NCI-H82 (cell line): ENCODE results near the gene LRRC7.

ENCODE experiments used
- DNase-seq: peaks from one replicate; lab custom pipeline; 2025; lab: John Stamatoyannopoulos, UW

LRRC7 gene

GRCh38 chr1:70092526-70092925 is 524.8 kb downstream of the LRRC7 start:
- no peak for DNase-seq

GRCh38 chr1:70093250-70093975 is 525.7 kb downstream of the LRRC7 start:
- no peak for DNase-seq

GRCh38 chr1:70101231-70101630 is 533.5 kb downstream of the LRRC7 start:
- no peak for DNase-seq

- DNase-seq, result no peak
These were observed 534.1 kb downstream of the LRRC7 start for GRCh38 chr1:70101774-70102173.

- DNase-seq, result no peak
These were observed 536.0 kb downstream of the LRRC7 start for GRCh38 chr1:70103770-70104169.

- no peak for DNase-seq
These were observed 541.5 kb downstream of the LRRC7 start for GRCh38 chr1:70109241-70109640.

GRCh38 chr1:70112838-70113237 is 545.1 kb downstream of the LRRC7 start:
- DNase-seq, result peak; percentile 9

GRCh38 chr1:70115315-70115714 is 547.6 kb downstream of the LRRC7 start:
- no peak for DNase-seq

- DNase-seq, result peak; percentile 31
These were observed 549.3 kb downstream of the LRRC7 start for GRCh38 chr1:70117046-70117445.

- DNase-seq, result peak; percentile 92
These were observed 566.4 kb downstream of the LRRC7 start for GRCh38 chr1:70134148-70134547.

GRCh38 chr1:70140343-70140742 is 572.6 kb downstream of the LRRC7 start:
- DNase-seq, result no peak

GRCh38 chr1:70140894-70141293 is 573.2 kb downstream of the LRRC7 start:
- peak; percentile 49 for DNase-seq

GRCh38 chr1:70142075-70142474 is 574.4 kb downstream of the LRRC7 start:
- no peak for DNase-seq

- DNase-seq, result peak; percentile 46
These were observed 575.4 kb downstream of the LRRC7 start for GRCh38 chr1:70143048-70143659.

- no peak for DNase-seq
These were observed 578.8 kb downstream of the LRRC7 start for GRCh38 chr1:70146488-70146887.

GRCh38 chr1:70150444-70150843 is 582.7 kb downstream of the LRRC7 start:
- no peak for DNase-seq

GRCh38 chr1:70153739-70154138 is 586.0 kb downstream of the LRRC7 start:
- no peak for DNase-seq

GRCh38 chr1:70156529-70157120 is 588.9 kb downstream of the LRRC7 start:
- no peak for DNase-seq

GRCh38 chr1:70164350-70164749 is 596.6 kb downstream of the LRRC7 start:
- DNase-seq, result no peak

GRCh38 chr1:70168283-70168682 is 600.6 kb downstream of the LRRC7 start:
- no peak for DNase-seq

GRCh38 chr1:70169018-70169839 is 601.5 kb downstream of the LRRC7 start:
- no peak for DNase-seq

- no peak for DNase-seq
These were observed 603.8 kb downstream of the LRRC7 start for GRCh38 chr1:70171512-70171911.
